ENCODE measurements around the gene TMCO4.

The TMCO4 gene

GRCh38 chr1:19744335-19744743, 55.4 kb downstream of the TMCO4 start:
- DNase-seq, result no peak

GRCh38 chr1:19743793-19744192, 55.9 kb downstream of the TMCO4 start:
- no peak for DNase-seq

- no peak for DNase-seq
Observed at GRCh38 chr1:19743180-19743579, 56.5 kb downstream of the TMCO4 start.

DNA sequence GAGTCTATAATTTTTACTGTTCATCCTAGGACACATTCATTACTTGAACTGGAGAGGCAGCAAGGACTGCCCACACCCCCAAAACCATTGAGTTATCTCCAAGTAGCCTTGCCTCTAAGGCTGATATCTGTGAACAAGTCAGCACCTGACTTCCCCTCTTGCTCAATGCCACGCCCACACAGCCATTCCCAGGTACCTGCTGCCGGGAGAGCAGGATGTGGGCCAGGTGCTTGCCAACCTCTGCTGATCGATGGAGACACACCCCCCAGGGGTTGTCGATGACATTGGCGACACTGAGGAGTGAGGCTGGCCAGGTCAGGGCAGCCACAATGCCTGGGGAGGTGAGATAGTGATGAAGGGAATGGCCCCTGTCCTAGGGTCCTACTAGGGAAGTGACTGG, 60.1 kb downstream of the TMCO4 start:
- DNase-seq, result no peak

GRCh38 chr1:19738669-19739068, 61.0 kb downstream of the TMCO4 start:
- DNase-seq, result no peak

GRCh38 chr1:19738076-19738475, 61.6 kb downstream of the TMCO4 start:
- DNase-seq, result no peak

DNA sequence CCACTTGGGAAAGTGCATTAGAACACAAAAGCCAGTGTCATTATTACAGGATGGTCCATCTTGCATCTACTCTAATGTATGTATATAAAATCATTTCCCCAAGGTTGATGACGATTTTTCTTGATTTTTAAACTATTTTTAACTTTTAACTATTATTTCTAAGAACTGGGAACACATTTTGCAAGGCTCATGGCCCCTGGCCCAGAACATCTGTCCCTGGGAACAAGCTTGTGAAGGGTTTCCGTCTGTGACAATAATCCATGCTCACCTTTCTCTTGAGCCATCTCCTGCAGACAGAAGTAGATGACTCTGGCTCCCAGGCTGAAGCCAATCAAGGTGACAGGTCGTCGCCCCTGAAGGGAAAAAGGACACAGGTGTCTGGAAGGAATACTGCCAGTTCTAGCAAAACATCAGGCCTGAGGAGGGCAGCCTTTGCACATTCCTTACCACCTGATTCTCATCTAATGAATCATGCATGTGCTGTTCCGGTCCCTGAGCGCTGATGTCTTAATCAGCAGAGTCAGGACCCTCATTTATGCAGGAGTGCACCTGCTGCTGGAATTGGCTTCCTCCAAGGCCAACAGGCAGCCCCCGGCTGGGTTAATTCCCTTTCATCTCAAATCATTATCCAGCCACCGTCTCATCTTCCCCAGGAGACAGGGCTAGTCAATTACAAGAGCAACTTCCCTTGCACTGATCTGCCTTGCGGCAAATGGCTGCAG, 62.5 kb downstream of the TMCO4 start:
- DNase-seq, result peak; percentile 65

- peak; percentile 92 for DNase-seq
Observed at GRCh38 chr1:19735440-19736127, 64.1 kb downstream of the TMCO4 start.

- peak; percentile 86 for DNase-seq
Observed at GRCh38 chr1:19734472-19734999, 65.2 kb downstream of the TMCO4 start.

DNA sequence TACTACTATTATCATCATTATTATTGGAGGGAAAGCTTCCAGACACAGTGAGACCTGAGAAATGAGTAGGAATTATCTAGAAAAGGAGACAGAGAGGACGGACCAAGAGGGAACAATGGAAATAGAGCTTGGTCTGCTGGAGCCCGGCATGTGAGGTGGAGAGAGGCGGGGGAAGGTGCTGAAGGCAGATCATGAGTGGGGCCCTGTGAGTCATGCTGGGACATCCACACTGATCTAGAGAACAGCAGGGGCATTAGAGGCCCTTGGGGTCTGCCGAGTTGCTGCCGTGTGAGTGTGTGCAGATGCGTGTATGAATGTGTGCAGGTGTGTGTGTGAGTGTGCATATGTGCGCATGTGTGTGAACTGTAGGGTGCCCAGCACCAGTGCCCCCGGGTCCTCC, 65.7 kb downstream of the TMCO4 start:
- DNase-seq, result no peak

- DNase-seq, result no peak
Observed at GRCh38 chr1:19733615-19734014, 66.1 kb downstream of the TMCO4 start.

DNA sequence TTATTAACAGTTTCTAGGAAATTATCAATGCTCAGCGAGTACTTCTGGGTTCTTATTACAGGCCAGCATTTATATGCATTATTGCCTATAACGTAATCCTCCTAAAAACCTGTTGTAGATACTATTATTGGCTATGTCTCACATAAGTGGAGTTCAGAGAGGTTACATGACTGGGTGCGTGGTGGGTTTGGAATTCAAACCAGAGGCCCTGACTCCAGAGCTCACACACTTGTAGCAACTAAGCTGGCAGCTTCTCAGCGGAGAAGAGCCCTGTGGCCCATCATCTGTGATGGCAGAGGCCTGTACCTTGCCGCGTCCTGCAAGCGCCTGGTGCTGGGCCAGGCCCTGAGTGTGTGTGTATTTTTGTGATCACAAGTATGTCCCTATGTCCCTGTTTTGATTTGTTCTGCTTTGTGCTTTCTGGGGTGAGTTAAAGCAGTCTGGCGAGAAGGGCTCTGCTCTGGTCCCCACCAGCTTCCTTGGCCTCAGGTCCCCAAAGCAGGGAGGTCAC, 68.3 kb downstream of the TMCO4 start:
- no peak for DNase-seq

DNA sequence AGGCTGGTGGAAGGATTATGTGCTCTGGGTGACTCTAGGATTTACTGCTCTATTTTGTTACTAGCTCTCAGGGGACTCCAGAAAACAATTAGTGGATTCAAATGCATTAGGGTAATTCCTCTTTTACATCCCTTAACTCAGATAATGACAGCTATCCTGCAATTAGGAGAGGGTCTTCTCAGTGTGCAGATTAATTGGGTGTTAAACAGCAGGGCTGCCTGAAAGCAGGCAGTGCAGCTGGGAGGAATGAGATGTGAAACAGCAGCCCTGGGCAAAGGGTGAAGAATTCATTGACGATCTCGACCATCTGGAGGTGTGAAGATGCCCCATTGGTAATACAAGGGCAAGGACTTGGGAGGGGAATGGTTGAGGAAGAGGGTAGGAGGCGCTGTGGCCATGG, 68.9 kb downstream of the TMCO4 start:
- no peak for DNase-seq

- no peak for DNase-seq
Observed at GRCh38 chr1:19730232-19730631, 69.5 kb downstream of the TMCO4 start.

GRCh38 chr1:19728413-19729145, 71.1 kb downstream of the TMCO4 start:
- no peak for DNase-seq

GRCh38 chr1:19725606-19726005, 74.1 kb downstream of the TMCO4 start:
- DNase-seq, result no peak

GRCh38 chr1:19723874-19724273, 75.8 kb downstream of the TMCO4 start:
- no peak for DNase-seq

DNA sequence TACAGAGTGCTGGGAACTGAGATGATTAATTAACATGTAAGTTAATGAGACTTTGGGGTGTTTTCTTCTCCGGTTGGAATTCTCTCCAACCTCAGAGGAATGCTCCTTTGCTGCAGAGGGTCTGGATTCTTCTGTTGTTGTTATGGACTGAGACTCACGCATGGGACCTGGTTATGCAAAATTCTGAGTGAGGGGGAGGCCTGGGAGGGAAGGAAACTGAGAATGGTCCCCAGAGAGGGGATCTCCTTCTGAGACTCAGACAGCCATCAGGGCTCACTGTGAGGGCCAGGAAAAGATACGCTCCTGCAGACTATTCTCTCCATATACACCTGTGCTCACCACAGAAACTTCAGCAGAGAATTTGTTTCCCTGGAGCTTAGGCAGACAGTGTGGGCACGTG, 78.7 kb downstream of the TMCO4 start:
- no peak for DNase-seq

DNA sequence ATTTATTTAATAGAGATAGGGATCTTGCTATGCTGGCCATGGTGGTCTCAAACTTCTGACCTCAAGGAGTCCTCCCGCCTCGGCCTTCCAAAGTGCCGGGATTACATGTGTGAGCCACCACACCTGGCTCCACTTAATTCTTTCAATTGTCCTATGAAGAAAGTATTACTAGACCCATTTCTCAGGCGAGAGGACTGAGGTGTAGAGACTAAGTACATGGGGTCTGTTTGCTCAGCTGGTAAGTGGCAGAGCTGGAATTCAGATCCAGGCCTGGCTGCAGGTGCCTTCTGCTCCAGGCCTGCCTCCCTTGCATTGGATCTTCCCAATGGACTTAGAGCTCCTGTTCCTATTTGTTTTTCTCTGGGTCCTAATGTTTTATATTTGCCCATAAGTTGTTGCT, 79.5 kb downstream of the TMCO4 start:
- no peak for DNase-seq

DNA sequence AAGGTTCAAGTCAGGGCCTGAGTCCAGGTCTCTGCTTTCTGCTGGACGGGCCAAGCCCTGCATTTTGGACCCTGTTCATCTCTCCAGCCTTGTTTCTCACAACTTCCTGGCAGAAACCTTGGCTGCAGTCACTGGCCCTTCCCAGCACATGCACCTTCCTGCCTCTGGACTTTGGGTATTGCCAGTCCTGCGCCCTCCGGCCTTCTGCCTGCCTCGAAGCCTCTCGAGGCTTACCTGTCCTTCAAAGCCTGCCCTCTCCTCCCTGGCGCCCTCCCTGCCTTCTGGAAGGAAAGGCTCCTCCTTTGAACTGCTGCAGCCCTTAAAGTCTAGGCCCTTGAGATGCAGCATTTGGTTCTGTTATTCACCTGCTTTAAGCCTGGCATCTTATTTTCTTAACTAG, 82.2 kb downstream of the TMCO4 start:
- no peak for DNase-seq

GRCh38 chr1:19715334-19716203, 84.1 kb downstream of the TMCO4 start:
- DNase-seq, result peak; percentile 96

DNA sequence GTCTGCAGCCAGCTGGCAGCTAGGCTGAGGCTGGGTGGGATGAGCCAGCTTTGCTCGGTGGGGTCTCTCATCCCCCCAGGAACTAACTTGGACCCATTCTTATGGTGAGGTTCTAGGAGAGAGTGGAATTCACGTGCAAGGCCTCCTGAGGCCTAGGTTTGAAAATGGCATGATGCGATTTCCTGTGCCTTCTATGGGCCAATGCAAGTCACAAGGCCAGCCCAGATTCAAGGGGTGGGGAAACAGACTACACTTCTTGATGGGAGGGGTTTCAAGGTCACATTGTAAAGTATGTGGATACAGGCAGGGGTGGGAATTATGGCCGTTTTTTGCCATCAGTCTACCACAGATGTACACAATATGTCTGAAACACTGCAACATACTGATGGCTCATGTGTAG, 86.8 kb downstream of the TMCO4 start:
- no peak for DNase-seq
